Activated T-helper 17 cell treated with anti-CD3 and anti-CD28 coated beads, Interleukin-2, amount 50 U/mL, for 72 hours (primary cell): ENCODE results near the gene DEFB113. TPM values are rescaled to one million over a fixed set of nuclear protein-coding genes. Genes with fewer than 3 reads are reported as not detected.
"Not testable (repeated sequence)": the region's sequence is repeated elsewhere in the genome, so short reads cannot be mapped to it uniquely, and the experiment has no call there.

ENCODE experiments used
- ATAC-seq: fragments of 150-1000 bp; cut with Tn5 transposase; replicated peaks from 2 replicates; pipeline ENCODE4 v1.10.0; 2021; ENCODE audit warnings: mild to moderate bottlenecking, moderate library complexity
- H3K27ac Mint-ChIP-seq: one replicate; pipeline ENCODE4 v1.8.0; 2022; ENCODE audit warnings: mixed read lengths
- H3K27me3 Mint-ChIP-seq: one replicate; pipeline ENCODE4 v1.8.0; 2022; ENCODE audit warnings: mixed read lengths
- H3K36me3 Mint-ChIP-seq: one replicate; pipeline ENCODE4 v1.8.0; 2022; ENCODE audit warnings: low read depth, mild to moderate bottlenecking, mixed read lengths
- H3K4me1 Mint-ChIP-seq: one replicate; pipeline ENCODE4 v1.8.0; 2022; ENCODE audit warnings: mixed read lengths
- H3K4me3 Mint-ChIP-seq: one replicate; pipeline ENCODE4 v1.8.0; 2022; ENCODE audit warnings: mild to moderate bottlenecking, mixed read lengths
- H3K9me3 Mint-ChIP-seq: one replicate; pipeline ENCODE4 v1.8.0; 2022; ENCODE audit warnings: mixed read lengths
- total RNA-seq, 2 donors: library from RNA; stranded (reverse); gene quantifications; one replicate each; pipeline ENCODE4 v1.2.3, GENCODE V29; 2022

The DEFB113 gene
- total RNA-seq, 2 donors from 2014 or later, result not detected

- no peaks in the 10 kb centered on the region for H3K27me3 Mint-ChIP-seq
- no peaks in the 10 kb centered on the region for H3K36me3 Mint-ChIP-seq
- H3K27ac Mint-ChIP-seq, result no peak overlapping the region
- no peak overlapping the region for H3K4me3 Mint-ChIP-seq
- peaks cover 4% of the 10 kb centered on the region for H3K9me3 Mint-ChIP-seq
- H3K4me1 Mint-ChIP-seq, result no peaks in the 10 kb centered on the region
- ATAC-seq, result no peak
Measured at GRCh38 chr6:49955847-49956246, 13.6 kb downstream of the DEFB113 start.

- H3K9me3 Mint-ChIP-seq, result no peaks in the 10 kb centered on the region
- H3K27ac Mint-ChIP-seq, result no peak overlapping the region
- no peak for ATAC-seq
- no peak overlapping the region for H3K4me3 Mint-ChIP-seq
- H3K27me3 Mint-ChIP-seq, result no peaks in the 10 kb centered on the region
- H3K4me1 Mint-ChIP-seq, result no peaks in the 10 kb centered on the region
- H3K36me3 Mint-ChIP-seq, result no peaks in the 10 kb centered on the region
Measured at GRCh38 chr6:49951926-49952325, 17.5 kb downstream of the DEFB113 start.

GRCh38 chr6:49950415-49950751 is 19.0 kb downstream of the DEFB113 start:
- no peaks in the 10 kb centered on the region for H3K4me1 Mint-ChIP-seq
- H3K4me3 Mint-ChIP-seq, result no peak overlapping the region
- no peaks in the 10 kb centered on the region for H3K27me3 Mint-ChIP-seq
- no peak for ATAC-seq
- no peak overlapping the region for H3K27ac Mint-ChIP-seq
- no peaks in the 10 kb centered on the region for H3K9me3 Mint-ChIP-seq
- H3K36me3 Mint-ChIP-seq, result no peaks in the 10 kb centered on the region

GRCh38 chr6:49949062-49949461 is 20.4 kb downstream of the DEFB113 start:
- Mint-ChIP-seq H3K4me1 (no peaks in the 10 kb centered on the region), H3K27ac (no peak overlapping the region), H3K9me3 (peaks cover 3% of the 10 kb centered on the region), H3K36me3 (no peaks in the 10 kb centered on the region), H3K27me3 (no peaks in the 10 kb centered on the region), H3K4me3 (no peak overlapping the region)
- no peak for ATAC-seq

GRCh38 chr6:49946835-49947234 is 22.6 kb downstream of the DEFB113 start:
- H3K4me3 Mint-ChIP-seq, result no peak overlapping the region
- H3K9me3 Mint-ChIP-seq, result peaks cover 6% of the 10 kb centered on the region
- H3K36me3 Mint-ChIP-seq, result no peaks in the 10 kb centered on the region
- no peak for ATAC-seq
- H3K27me3 Mint-ChIP-seq, result no peaks in the 10 kb centered on the region
- no peak overlapping the region for H3K27ac Mint-ChIP-seq
- H3K4me1 Mint-ChIP-seq, result no peaks in the 10 kb centered on the region

- H3K27ac Mint-ChIP-seq, H3K36me3 Mint-ChIP-seq, H3K4me1 Mint-ChIP-seq, H3K27me3 Mint-ChIP-seq, ATAC-seq, H3K9me3 Mint-ChIP-seq, H3K4me3 Mint-ChIP-seq: not testable (repeated sequence)
Measured at GRCh38 chr6:49944068-49944467, 25.4 kb downstream of the DEFB113 start.

GRCh38 chr6:49939993-49940498 is 29.4 kb downstream of the DEFB113 start:
- Mint-ChIP-seq H3K27ac (no peak overlapping the region), H3K36me3 (no peaks in the 10 kb centered on the region), H3K27me3 (no peaks in the 10 kb centered on the region), H3K9me3 (peaks cover 6% of the 10 kb centered on the region), H3K4me1 (no peaks in the 10 kb centered on the region), H3K4me3 (no peak overlapping the region)
- ATAC-seq, result no peak

- H3K4me1 Mint-ChIP-seq, result no peaks in the 10 kb centered on the region
- no peaks in the 10 kb centered on the region for H3K27me3 Mint-ChIP-seq
- H3K36me3 Mint-ChIP-seq, result no peaks in the 10 kb centered on the region
- no peak overlapping the region for H3K4me3 Mint-ChIP-seq
- H3K27ac Mint-ChIP-seq, result no peak overlapping the region
- no peak for ATAC-seq
- no peaks in the 10 kb centered on the region for H3K9me3 Mint-ChIP-seq
Measured at GRCh38 chr6:49937811-49938210, 31.6 kb downstream of the DEFB113 start.

GRCh38 chr6:49937017-49937416 is 32.4 kb downstream of the DEFB113 start:
- Mint-ChIP-seq H3K27ac (no peak overlapping the region), H3K9me3 (no peaks in the 10 kb centered on the region), H3K36me3 (no peaks in the 10 kb centered on the region), H3K4me3 (no peak overlapping the region), H3K27me3 (no peaks in the 10 kb centered on the region), H3K4me1 (no peaks in the 10 kb centered on the region)
- no peak for ATAC-seq

- no peaks in the 10 kb centered on the region for H3K36me3 Mint-ChIP-seq
- H3K27me3 Mint-ChIP-seq, result no peaks in the 10 kb centered on the region
- H3K27ac Mint-ChIP-seq, result no peak overlapping the region
- no peak for ATAC-seq
- no peaks in the 10 kb centered on the region for H3K4me1 Mint-ChIP-seq
- no peak overlapping the region for H3K4me3 Mint-ChIP-seq
- no peaks in the 10 kb centered on the region for H3K9me3 Mint-ChIP-seq
Measured at GRCh38 chr6:49935387-49935786, 34.0 kb downstream of the DEFB113 start.

- Mint-ChIP-seq H3K4me1 (no peaks in the 10 kb centered on the region), H3K4me3 (no peak overlapping the region), H3K27ac (no peak overlapping the region), H3K36me3 (no peaks in the 10 kb centered on the region), H3K9me3 (no peaks in the 10 kb centered on the region), H3K27me3 (no peaks in the 10 kb centered on the region)
- ATAC-seq, result no peak
Measured at GRCh38 chr6:49934770-49935169, 34.7 kb downstream of the DEFB113 start.

GRCh38 chr6:49933526-49933925 is 35.9 kb downstream of the DEFB113 start:
- no peak for ATAC-seq

GRCh38 chr6:49929340-49929739 is 40.1 kb downstream of the DEFB113 start:
- Mint-ChIP-seq H3K9me3 (peaks cover 5% of the 10 kb centered on the region), H3K36me3 (no peaks in the 10 kb centered on the region), H3K4me1 (no peaks in the 10 kb centered on the region), H3K27me3 (no peaks in the 10 kb centered on the region), H3K27ac (no peak overlapping the region), H3K4me3 (no peak overlapping the region)
- ATAC-seq, result no peak

More at GRCh38 chr6:49933526-49933925, 35.9 kb downstream of the DEFB113 start:
- no peaks in the 10 kb centered on the region for H3K36me3 Mint-ChIP-seq
- H3K27ac Mint-ChIP-seq, result no peak overlapping the region
- H3K4me1 Mint-ChIP-seq, result no peaks in the 10 kb centered on the region
- no peak overlapping the region for H3K4me3 Mint-ChIP-seq
- H3K9me3 Mint-ChIP-seq, result no peaks in the 10 kb centered on the region
- no peaks in the 10 kb centered on the region for H3K27me3 Mint-ChIP-seq

GRCh38 chr6:49923826-49924225 is 45.6 kb downstream of the DEFB113 start:
- H3K27me3 Mint-ChIP-seq, result no peaks in the 10 kb centered on the region
- no peak overlapping the region for H3K4me3 Mint-ChIP-seq
- no peaks in the 10 kb centered on the region for H3K36me3 Mint-ChIP-seq
- no peak for ATAC-seq
- H3K4me1 Mint-ChIP-seq, result no peaks in the 10 kb centered on the region
- no peak overlapping the region for H3K27ac Mint-ChIP-seq
- H3K9me3 Mint-ChIP-seq, result peaks cover 12% of the 10 kb centered on the region

GRCh38 chr6:49919935-49920644 is 49.3 kb downstream of the DEFB113 start:
- no peak for ATAC-seq
- Mint-ChIP-seq H3K27me3 (no peaks in the 10 kb centered on the region), H3K4me1 (no peaks in the 10 kb centered on the region), H3K36me3 (no peaks in the 10 kb centered on the region), H3K4me3 (no peak overlapping the region), H3K27ac (no peak overlapping the region), H3K9me3 (peaks cover 11% of the 10 kb centered on the region)

- H3K4me1 Mint-ChIP-seq, result no peaks in the 10 kb centered on the region
- H3K9me3 Mint-ChIP-seq, result peaks cover 11% of the 10 kb centered on the region
- H3K36me3 Mint-ChIP-seq, result no peaks in the 10 kb centered on the region
- H3K27ac Mint-ChIP-seq, result no peak overlapping the region
- H3K27me3 Mint-ChIP-seq, result no peaks in the 10 kb centered on the region
- ATAC-seq, result no peak
- H3K4me3 Mint-ChIP-seq, result no peak overlapping the region
Measured at GRCh38 chr6:49919261-49919660, 50.2 kb downstream of the DEFB113 start.
